ENCODE data around the gene DNAH12. TPM values are rescaled to one million over a fixed set of nuclear protein-coding genes. Genes with fewer than 3 reads are reported as not detected.
"Not testable (repeated sequence)": the region's sequence is repeated elsewhere in the genome, so short reads cannot be mapped to it uniquely, and the experiment has no call there.

Gene DNAH12
- total RNA-seq, 2 experiments from 2014 or later, result 0.19 TPM; not detected in 1

DNA sequence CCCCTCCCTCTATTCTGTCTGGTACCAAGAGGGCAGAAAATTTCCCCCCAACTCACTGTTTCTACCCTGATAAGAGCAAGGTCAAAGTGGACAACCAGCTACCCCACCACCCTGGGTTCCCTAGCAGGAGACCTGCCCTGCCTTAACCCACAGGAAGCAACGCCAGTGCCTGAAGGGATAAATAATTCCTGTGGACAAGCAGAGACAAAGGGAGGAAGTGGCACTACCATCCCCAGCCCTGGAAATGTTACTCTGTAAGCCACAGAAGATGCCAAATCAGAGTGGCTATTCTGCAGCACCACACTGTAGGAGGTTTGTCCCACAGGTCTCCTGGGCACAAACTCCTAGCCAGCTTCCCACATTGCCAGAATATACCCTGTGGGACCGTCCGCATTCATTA lies 80.1 kb downstream of the DNAH12 start:
- POLR2A ChIA-PET, result no interaction called here
- TF ChIP-seq, protein P1, sequence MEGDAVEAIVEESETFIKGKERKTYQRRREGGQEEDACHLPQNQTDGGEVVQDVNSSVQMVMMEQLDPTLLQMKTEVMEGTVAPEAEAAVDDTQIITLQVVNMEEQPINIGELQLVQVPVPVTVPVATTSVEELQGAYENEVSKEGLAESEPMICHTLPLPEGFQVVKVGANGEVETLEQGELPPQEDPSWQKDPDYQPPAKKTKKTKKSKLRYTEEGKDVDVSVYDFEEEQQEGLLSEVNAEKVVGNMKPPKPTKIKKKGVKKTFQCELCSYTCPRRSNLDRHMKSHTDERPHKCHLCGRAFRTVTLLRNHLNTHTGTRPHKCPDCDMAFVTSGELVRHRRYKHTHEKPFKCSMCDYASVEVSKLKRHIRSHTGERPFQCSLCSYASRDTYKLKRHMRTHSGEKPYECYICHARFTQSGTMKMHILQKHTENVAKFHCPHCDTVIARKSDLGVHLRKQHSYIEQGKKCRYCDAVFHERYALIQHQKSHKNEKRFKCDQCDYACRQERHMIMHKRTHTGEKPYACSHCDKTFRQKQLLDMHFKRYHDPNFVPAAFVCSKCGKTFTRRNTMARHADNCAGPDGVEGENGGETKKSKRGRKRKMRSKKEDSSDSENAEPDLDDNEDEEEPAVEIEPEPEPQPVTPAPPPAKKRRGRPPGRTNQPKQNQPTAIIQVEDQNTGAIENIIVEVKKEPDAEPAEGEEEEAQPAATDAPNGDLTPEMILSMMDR (IDR thresholded peaks at IDR 0.05), result no peak
- H3K36me3 ChIP-seq (ENCODE audit: insufficient read depth, low read length), result no peaks in the 10 kb centered on the region
- no peak overlapping the region for H3K4me3 Mint-ChIP-seq
- no peak overlapping the region for H3K4me3 ChIP-seq (ENCODE audit: low read length)
- H3K27ac ChIP-seq (ENCODE audit: low read depth in 1 of 2, low read length in 2 of 2), result no peak overlapping the region
- DNase-seq (no peak), ATAC-seq (ENCODE audit: poor library complexity) (no peak)
- H3K27ac Mint-ChIP-seq, result no peak overlapping the region
- peaks cover 4% of the 10 kb centered on the region for H3K4me1 Mint-ChIP-seq (ENCODE audit: low read depth)
- H3K27me3 Mint-ChIP-seq, result no peaks in the 10 kb centered on the region
- no peaks in the 10 kb centered on the region for H3K27me3 ChIP-seq (ENCODE audit: control insufficient read depth in 1 of 2, insufficient read depth in 2 of 2, low read length in 2 of 2)
- no peaks in the 10 kb centered on the region for H3K4me1 ChIP-seq (ENCODE audit: insufficient read depth, low read length)
- no peaks in the 10 kb centered on the region for H3K9me3 Mint-ChIP-seq
- CTCF ChIA-PET, result no interaction called here
- H3K9me3 ChIP-seq (ENCODE audit: control insufficient read depth in 1 of 2, insufficient read depth in 1 of 2, low read length in 2 of 2), result no peaks in the 10 kb centered on the region
- intact Hi-C loops (cut with DNase I, micrococcal nuclease), result no loop called here
- no peaks in the 10 kb centered on the region for H3K36me3 Mint-ChIP-seq (ENCODE audit: low read depth)

DNA sequence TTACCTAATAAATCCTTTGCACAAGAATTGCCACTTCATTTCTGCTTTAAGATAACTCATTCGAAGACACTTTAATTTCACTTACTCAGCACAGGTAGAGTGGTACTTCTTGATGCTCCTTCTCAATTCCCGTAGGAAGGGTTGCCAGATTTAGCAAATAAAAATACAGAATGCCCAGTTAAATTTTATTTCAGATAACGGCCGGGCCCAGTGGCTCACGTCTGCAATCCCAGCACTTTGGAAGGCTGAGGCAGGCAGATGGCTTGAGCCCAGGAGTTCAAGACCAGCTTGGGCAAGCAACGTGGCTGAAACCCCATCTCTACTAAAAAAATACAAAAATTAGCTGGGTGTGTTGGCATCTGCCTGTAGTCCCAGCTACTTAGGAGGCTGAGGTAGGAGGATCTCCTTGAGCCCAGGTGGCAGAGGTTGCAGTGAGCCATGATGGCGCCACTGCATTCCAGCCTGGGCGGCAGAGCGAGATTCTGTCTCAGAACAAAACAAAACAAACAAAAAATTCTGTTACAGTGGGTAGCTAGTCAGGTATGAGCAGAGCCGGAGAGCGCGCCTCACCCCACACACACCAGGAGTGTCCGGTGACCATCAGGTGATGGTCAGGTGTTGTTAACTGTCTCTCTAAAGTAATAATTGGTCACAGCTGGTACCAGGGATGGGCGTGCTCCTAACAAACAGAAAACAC lies 92.8 kb downstream of the DNAH12 start:
- intact Hi-C loops (cut with DNase I, micrococcal nuclease), result no loop called here

DNA sequence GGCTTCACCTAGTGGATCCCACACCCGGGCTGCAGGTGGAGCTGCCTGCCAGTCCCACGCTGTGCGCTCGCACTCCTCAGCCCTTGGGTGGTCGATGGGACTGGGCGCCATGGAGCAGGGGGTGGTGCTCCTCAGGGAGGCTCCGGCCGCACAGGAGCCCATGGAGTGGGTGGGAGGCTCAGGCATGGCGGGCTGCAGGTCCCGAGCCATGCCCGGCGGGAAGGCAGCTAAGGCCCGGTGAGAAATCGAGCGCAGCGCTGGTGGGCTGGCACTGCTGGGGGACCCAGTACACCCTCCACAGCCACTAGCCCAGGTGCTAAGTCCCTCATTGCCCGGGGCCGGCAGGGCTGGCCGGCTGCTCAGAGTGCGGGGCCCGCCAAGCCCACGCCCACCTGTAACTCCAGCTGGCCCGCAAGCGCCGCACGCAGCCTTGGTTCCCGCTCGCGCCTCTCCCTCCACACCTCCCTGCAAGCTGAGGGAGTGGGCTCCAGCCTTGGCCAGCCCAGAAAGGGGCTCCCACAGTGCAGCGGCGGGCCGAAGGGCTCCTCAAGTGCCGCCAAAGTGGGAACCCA lies 94.8 kb downstream of the DNAH12 start:
- H3K27me3 ChIP-seq (ENCODE audit: control insufficient read depth in 1 of 2, insufficient read depth in 2 of 2, low read length in 2 of 2); H3K9me3 ChIP-seq (ENCODE audit: control insufficient read depth in 1 of 2, insufficient read depth in 1 of 2, low read length in 2 of 2); H3K4me3 ChIP-seq (ENCODE audit: low read length); H3K4me1 ChIP-seq (ENCODE audit: insufficient read depth, low read length); POLR2A ChIA-PET; H3K36me3 ChIP-seq (ENCODE audit: insufficient read depth, low read length); H3K9me3 Mint-ChIP-seq; intact Hi-C loops (cut with DNase I, micrococcal nuclease); H3K27ac ChIP-seq (ENCODE audit: low read depth in 1 of 2, low read length in 2 of 2); DNase-seq; H3K4me3 Mint-ChIP-seq; H3K36me3 Mint-ChIP-seq (ENCODE audit: low read depth); CTCF ChIA-PET; H3K27ac Mint-ChIP-seq; H3K4me1 Mint-ChIP-seq (ENCODE audit: low read depth); ATAC-seq (ENCODE audit: poor library complexity): not testable (repeated sequence)
- H3K27me3 Mint-ChIP-seq, result peaks cover 11% of the 10 kb centered on the region

More for the DNA sequence above, 92.8 kb downstream of the DNAH12 start:
- TF ChIP-seq, protein P1 (IDR thresholded peaks at IDR 0.05), result no peak
- no peak for ATAC-seq (ENCODE audit: poor library complexity)
- no peak overlapping the region for H3K27ac ChIP-seq (ENCODE audit: low read depth in 1 of 2, low read length in 2 of 2)
- H3K36me3 ChIP-seq (ENCODE audit: insufficient read depth, low read length), result no peaks in the 10 kb centered on the region
- H3K27me3 ChIP-seq (ENCODE audit: control insufficient read depth in 1 of 2, insufficient read depth in 2 of 2, low read length in 2 of 2), result no peaks in the 10 kb centered on the region
- H3K4me3 ChIP-seq (ENCODE audit: low read length), result no peak overlapping the region
- Mint-ChIP-seq H3K27ac (no peak overlapping the region), H3K4me3 (no peak overlapping the region), H3K27me3 (peaks cover 14% of the 10 kb centered on the region), H3K4me1 (ENCODE audit: low read depth) (no peaks in the 10 kb centered on the region), H3K36me3 (ENCODE audit: low read depth) (no peaks in the 10 kb centered on the region), H3K9me3 (no peaks in the 10 kb centered on the region)
- H3K4me1 ChIP-seq (ENCODE audit: insufficient read depth, low read length), result no peaks in the 10 kb centered on the region
- no peaks in the 10 kb centered on the region for H3K9me3 ChIP-seq (ENCODE audit: control insufficient read depth in 1 of 2, insufficient read depth in 1 of 2, low read length in 2 of 2)
- DNase-seq, result no peak
- ChIA-PET POLR2A (no interaction called here), CTCF (no interaction called here)

DNA sequence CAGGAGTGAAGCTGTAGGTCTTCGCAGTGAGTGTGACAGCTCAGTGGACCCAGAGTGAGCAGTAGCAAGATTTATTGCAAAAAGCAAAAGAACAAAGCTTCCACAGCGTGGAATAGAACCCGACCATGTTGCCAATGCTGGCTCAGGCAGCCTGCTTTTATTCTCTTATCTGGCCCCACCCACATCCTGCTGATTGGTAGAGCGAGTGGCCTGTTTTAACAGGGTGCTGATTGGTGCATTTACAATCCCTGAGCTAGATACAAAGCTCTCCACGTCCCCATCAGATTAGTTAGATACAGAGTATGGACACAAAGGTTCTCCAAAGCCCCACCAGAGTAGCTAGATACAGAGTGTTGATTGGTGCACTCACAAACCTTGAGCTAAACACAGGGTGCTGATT lies 95.7 kb downstream of the DNAH12 start:
- H3K9me3 Mint-ChIP-seq; H3K4me3 Mint-ChIP-seq; ATAC-seq (ENCODE audit: poor library complexity); H3K4me1 Mint-ChIP-seq (ENCODE audit: low read depth); POLR2A ChIA-PET; H3K27ac ChIP-seq (ENCODE audit: low read depth in 1 of 2, low read length in 2 of 2); H3K9me3 ChIP-seq (ENCODE audit: control insufficient read depth in 1 of 2, insufficient read depth in 1 of 2, low read length in 2 of 2); H3K27me3 ChIP-seq (ENCODE audit: control insufficient read depth in 1 of 2, insufficient read depth in 2 of 2, low read length in 2 of 2); CTCF ChIA-PET; H3K36me3 ChIP-seq (ENCODE audit: insufficient read depth, low read length); H3K27ac Mint-ChIP-seq; H3K4me3 ChIP-seq (ENCODE audit: low read length); H3K36me3 Mint-ChIP-seq (ENCODE audit: low read depth); intact Hi-C loops (cut with DNase I, micrococcal nuclease); H3K4me1 ChIP-seq (ENCODE audit: insufficient read depth, low read length); DNase-seq: not testable (repeated sequence)
- H3K27me3 Mint-ChIP-seq, result peaks cover 11% of the 10 kb centered on the region
